Left renal pelvis (tissue), 4 donors: Measurements from ENCODE around the gene SRP9. TPM values are rescaled to one million over a fixed set of nuclear protein-coding genes. Genes with fewer than 3 reads are reported as not detected.
"Not testable (repeated sequence)": the region's sequence is repeated elsewhere in the genome, so short reads cannot be mapped to it uniquely, and the experiment has no call there.

Experiments
- DNase-seq, 4 donors: peaks; one replicate each; pipeline ENCODE4 v3.0.0-alpha.2; 2013; ENCODE audit warnings: low read depth in 4 of 4, low spot score in 3 of 4
- polyA plus RNA-seq, 4 donors: library from polyadenylated mRNA; unstranded; fragments of 120-200 nt; gene quantifications; one replicate each; pipeline ENCODE4 v1.2.1, GENCODE V29; 2013; ENCODE audit not compliant: insufficient read length in 4 of 4

Gene SRP9
- polyA plus RNA-seq, 4 donors, result 328 to 570 (median 426) TPM

DNA sequence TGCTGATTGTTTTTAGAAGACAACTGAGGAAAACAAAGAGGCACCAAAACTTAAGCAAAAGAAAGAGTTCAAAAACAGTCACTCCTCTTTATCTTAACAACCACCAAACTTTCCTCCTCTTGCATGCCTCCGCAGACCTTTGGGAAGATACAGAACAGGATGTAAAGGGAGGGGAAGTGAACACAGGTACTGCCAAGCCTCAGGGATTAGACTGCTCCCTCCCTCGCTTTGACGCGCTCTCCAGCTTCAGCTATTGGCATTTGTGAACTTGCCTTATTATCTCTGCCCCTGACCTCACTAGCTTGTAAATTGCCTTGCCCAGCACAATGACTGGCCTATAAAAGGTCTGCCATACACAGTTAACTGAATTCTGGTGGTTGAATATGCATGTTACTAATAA is 4.8 kb upstream of the SRP9 start:
- DNase-seq, result no peak

DNA sequence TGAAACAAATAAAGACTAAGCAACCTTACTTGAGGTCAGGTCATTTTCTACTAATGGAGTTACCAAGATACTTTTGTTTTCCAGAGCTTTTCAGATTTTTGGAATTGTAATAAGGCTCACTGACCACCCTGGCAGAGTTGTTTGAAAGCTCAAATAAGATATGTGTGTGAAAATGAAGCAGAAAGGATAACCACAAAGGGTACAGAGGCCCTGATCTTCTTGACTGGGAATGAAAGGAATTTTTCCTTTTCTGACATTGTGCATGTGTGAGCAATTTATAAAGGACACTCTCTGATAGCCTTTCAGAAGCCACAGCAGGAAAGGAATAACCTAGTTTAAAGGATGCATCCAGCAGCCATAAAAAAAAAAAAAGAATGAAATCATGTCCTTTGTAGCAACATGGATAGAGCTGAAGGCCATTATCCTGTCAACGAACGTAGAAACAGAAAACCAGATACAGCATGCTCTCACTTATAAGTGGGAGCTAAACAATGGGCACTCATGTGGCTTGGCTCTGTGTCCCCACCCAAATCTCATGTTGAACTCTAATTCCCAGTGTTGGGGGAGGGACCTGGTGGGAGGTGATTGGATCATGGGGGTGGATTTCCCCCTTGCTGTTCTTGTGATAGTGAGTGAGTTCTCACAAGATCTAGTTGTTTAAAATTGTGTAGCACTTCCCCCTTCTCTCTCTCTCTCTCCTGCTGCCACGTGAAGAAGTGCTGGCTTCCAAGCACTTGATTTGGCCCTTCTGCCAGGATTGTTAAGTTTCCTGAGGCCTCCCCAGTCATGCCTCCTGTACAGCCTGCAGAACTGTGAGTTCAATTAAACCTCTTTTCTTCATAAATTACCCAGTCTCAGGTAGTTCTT is 3.1 kb upstream of the SRP9 start:
- DNase-seq, result no peak

DNA sequence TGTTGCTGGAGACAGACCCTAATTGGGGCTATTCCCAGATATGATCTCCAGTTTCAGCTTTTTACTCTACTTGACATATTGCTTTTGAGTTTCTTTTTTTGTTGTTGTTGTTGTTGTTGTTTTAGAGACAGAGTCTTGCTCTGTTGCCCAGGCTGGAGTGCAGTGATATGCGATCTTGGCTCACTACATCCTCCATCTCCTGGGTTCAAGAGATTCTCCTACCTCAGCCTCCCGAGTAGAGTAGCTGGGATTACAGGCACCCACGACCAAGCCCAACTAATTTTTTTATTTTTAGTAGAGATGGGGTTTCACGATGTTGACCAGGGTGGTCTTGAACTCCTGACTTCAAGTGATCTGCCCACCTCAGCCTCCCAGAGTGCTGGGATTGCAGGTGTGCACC is 1.3 kb upstream of the SRP9 start:
- DNase-seq, result no peak

DNA sequence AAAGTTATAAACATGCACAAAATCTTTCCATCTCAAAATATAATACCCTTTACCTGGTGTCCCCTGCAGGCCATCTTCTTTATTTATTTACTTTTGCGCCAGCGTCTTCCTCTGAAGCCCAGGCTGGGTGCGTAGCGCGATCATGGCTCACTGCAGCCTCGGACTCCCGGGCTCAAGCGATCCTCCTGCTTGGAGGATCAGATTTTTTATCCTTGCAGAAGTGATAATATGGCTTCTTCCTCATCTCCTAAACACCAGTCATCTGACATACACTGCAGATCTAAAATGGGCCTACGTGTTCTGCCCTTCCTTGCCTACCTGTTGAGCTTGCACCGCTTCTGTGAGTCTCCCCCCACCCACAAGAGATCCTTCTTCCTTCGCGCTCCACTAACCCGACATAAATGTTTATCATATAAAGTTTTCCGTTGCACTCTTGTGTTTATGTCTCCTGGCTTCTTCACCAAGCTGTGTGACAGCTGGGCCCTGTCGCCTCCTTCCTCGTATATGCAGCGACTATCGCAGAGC is 506 bp upstream of the SRP9 start:
- DNase-seq, result peak in 1 of 4 donors; percentile 72

DNA sequence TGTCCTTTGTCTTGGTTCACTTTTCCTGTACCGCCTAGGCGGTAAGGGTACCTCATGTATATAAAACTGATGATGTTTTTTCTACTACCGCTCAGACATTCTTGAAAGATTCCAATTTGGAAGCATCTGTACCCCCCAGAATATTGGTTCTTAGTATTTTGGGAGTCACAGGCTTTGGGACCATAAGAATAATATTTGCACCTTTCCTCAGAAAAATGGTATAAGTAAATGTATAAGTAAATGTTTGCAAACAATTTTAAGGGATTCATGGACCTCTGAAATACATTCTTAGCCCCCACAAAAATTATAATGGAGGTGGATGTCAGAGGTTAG is 677 bp downstream of the SRP9 start:
- DNase-seq, result no peak

DNA sequence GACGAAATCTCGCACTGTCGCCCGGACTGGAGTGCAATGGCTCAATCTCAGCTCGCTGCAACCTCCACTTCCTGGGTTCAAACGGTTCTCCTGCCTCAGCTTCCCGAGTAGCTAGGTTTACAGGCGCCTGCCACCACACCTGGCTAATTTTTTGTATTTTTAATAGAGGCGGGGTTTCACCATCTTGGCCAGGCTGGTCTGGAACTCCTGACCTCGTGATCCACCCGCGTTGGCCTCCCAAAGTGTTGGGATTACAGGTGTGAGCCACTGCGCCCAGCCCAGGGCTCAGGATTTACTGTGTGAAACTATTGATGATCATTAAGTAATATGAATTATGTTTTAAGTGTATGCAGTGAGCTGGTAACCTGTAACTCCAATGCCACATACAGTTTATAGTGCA is 1.5 kb downstream of the SRP9 start:
- DNase-seq, result not testable (repeated sequence)

DNA sequence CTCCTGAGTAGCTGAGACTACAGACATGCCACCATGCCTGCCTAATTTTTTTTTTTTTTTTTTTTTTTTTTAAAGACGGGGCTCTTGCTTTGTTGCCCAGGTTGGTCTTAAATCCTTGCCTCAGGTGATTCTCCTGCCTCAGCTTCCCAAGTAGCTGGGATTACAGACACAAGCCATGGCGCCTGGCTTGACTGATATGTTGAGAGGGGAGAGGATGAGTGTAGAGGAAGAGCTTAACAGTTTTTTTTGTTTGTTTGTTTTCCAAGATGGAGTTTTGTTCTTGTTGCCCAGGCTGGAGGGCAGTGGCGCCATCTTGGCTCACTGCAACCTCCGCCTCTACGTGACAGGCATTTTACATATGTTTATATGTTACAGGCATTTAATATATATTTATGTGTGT is 2.5 kb downstream of the SRP9 start:
- DNase-seq, result no peak

DNA sequence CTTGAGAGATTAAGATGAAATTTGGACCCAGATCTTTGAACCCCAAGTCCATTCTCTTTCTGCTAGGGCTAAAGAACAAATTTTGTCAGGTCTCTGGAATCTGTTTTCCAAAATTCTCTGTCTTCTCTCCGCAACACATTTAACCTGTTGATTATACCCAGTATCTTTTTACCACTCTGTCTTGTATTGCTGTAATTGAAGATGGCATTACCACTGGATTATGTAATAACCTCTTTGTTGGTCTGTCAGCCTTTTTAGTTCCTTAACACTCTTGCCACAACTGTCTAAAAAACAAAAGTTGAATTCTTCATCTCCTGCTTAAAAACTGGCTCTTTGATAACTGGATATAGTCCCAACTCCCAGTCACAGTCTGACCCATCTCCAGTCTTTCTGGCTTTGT is 3.0 kb downstream of the SRP9 start:
- no peak for DNase-seq

DNA sequence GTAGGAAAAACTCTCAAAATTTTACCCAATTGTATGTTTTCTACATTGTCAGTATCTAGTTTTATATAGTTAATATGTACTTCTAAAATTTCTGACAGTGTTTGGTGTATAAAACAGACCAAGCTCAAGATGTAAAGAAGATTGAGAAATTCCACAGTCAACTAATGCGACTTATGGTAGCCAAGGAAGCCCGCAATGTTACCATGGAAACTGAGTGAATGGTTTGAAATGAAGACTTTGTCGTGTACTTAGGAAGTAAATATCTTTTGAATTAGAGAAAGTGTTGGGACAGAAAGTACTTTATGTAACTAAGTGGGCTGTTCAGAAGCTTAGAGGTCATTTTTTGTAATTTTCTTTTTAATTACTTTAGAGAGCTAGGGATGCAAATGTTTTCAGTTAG is 11.5 kb downstream of the SRP9 start:
- DNase-seq, result not testable (repeated sequence)

DNA sequence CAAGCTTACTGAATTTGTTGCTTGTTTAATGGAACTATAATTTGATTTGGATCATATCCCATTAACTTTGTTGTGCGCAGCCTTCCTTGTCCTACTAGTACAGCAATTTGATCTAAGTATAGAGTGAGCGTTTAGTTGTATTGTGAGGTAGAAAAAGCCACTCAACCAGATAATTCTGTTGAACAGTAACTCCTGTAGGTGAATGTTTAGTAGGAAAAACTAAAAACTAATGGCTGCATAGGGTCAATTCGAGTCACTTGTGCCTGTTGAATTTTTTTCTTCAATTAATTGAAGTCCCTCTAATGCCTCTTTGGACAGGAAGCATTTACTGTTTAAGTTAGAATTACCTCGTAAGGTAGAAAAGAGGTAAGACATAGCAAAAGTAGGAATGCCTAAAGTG is 17.3 kb downstream of the SRP9 start:
- no peak for DNase-seq

DNA sequence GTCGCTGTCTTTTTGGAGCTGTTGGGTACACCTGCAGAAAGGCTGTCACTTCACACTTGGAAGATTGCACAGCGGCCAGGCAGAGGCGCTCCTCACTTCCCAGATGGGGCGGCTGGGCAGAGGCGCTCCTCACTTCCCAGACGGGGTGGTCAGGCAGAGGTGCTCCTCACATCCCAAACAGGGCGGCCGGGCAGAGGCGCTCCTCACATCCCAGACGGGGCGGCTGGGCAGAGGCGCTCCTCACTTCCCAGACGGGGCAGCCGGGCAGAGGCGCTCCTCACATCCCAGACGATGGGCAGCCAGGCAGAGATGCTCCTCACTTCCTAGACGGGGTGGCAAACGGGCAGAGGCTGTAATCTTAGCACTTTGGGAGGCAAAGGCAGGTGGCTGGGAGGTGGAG is 18.5 kb downstream of the SRP9 start:
- not testable (repeated sequence) for DNase-seq

DNA sequence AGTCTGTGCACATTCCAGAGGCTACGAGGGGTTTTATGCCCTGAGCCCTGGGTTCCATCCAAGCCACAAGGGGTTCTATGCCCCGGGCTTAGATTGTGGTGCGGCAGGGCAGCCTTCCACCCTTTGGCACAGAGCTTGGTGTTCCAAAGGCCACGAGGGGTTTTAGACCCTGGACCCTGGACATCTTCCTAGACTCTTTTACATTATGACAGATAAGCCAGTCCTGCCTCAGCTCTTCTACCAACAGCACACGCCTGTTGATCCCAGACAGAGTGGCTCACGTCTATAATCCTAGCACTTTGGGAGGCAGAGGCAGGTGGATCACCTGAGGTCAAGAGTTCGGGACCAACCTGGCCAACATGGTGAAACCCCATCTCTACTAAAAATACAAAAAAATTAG is 23.5 kb downstream of the SRP9 start:
- not testable (repeated sequence) for DNase-seq

DNA sequence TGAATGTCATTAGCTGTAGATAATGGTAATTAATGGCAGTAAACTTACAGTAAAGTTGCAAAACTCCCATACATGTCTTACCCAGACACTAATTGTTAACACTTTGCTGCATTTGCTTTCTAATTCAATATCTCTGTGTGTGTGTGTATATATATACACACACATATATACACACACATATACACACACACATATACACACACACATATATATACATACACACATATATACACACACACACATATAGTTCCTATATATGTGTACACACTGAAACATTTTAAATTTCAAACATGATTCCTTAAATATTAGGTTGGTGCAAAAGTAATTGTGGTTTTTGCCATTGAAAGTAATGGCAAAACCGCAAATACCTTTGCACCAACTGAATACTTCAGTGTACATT is 28.6 kb downstream of the SRP9 start:
- DNase-seq, result no peak

DNA sequence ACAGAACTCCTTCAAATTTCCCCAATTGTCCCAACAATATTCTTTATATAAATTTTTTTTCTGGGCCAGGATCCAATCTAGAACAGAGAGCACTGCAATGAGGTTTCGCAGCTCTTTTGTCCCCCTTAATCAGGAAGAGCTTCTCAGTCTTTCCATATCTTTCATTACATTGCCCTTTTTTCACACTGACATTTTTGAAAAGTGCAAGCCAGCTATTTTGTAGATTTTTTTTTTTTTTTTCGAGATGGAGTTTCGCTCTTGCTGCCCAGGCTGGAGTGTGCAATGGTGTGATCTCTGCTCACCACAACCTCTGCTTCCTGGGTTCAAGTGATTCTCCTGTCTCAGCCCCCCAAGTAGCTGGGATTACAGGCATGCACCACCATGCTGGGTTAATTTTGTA is 29.1 kb downstream of the SRP9 start:
- not testable (repeated sequence) for DNase-seq

DNA sequence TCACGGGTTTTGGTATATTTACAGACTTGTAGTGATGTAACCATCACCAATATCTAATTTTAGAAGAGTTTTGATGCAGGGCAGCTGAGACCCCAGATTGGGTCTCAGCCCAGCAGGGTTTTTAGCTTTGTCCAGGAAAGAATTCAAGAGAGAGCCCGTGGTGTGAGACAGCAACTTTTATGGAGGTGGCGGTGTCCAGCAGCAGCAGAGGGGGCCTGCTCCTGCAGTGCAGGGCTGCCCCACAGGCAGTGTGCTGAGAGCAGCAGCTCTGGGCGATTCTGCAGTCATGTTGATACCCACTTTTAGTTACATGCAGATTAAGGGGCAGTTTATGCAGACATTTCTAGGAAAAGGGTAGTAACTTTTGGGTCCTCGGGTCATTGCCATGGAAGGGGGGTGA is 30.5 kb downstream of the SRP9 start:
- no peak for DNase-seq

DNA sequence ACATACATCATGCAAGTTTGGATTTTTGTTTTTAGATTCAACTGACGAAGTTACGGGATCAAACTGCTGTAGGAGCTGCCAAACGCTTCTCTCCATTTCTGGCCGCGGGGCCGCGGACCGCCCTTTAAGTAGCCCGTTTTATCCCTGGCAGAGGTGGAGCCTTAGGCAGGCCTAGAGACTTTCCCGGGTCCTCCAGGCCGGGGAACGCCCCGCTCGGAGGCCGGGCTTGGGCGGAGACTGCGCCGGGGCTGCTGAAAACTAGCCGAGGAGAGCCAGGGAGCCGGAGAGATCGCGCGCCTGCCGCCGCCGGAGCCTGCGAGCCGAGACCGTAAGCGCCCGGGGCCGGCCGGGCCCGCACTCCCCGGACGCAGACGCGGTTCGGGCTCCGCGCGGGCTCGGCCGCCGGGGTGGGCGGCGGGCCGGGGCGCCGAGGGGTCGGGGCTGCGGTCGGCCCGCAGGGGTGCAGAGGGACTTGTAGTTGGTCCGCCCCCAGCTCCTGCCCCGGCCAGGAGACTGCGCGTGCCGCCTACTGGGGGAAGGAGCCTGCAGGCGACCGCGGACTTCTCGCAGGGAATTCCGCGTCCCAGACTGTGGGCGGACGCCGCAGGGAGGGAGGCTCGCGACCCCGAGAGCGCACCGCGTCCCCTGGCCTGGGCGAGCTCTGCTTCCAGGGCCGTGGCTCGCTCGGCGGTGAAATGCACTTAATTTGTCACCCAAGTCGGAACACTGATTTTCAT is 32.4 kb downstream of the SRP9 start, which contains the start of gene EPHX1:
TSS of gene EPHX1 (plus strand) at position 283 of the 737 bp plus-strand sequence. CDS start 18,606 bp downstream, outside the sequence.
- peak in 2 of 4 donors; percentile 69 to 75 for DNase-seq

DNA sequence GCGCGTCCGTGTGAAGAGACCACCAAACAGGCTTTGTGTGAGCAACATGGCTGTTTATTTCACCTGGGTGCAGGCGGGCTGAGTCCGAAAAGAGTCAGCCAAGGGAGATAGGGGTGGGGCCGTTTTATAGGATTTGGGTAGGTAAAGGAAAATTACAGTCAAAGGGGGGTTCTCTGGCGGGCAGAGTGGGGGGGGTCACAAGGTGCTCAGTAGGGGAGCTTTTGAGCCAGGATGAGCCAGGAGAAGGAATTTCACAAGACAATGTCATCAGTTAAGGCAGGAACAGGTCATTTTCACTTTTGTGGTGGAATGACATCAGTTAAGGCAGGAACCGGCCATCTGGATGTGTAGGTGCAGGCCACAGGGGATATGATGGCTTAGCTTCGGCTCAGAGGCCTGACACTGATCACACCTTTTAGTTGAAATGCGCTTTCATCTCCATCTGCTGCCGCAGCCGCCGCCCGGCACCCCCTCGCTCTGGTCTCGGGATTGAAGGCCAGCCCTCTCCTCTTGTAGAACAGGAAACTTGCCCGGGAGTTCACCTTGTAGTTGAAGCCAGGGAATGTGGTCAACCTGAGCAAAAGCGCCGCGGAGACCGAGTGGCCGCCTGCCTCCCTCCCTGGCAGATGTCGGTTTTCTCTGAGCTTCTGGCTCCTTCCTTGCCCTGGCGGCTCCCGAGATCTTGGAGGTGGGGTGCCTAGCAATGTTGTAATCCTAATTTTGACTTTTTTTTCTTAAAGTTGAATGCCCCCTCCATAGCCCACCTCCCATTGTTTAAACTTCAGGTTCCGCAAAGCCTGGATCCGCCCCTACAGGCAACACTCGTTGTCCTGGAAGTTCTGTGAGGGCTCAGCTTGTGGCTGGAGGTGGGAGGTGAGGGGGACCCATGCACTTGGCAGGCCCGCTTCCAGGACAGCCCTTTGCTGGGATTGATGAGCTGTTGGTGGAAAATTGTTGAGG is 33.2 kb downstream of the SRP9 start:
- DNase-seq, result not testable (repeated sequence)

DNA sequence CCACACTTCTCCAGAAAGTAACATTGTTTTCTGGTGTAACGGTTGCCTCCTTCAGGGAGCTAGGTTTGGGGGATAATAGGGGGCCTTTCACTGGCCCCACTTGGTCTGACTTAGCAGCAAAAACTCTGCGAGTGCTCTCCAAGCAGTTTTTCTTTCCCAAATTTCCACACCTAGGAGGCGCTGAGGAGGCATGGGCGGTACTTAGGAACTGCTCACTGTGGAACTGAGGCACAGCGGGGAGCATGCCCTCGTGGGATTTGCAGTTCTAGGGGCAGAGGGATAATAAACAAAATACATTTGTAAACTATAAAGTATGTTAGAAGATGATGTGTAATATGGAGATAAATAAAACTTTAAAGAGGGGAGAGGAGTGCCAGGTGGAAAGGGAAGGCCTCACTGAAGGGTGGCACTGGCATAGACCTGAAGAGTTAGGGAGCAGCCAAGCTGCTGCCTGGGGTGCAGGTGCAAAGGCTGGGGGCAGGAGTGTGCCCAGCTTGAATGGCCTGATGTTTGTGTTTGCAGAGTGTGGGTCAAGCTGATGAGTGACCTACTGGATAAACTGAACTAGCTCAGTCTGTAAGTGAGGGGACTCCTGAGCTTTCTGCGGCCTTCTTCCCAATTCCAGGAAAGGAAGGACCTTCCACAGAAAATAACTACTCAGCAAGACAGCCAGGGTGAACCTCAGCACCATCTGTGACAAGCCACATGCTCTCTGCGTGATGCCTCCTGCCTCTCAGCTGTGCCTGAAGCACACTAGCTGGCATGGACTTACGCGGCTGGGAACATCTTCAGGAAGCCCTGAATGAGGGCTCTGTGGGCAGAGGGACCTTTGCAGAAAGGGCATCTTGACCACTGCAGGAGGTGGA is 34.2 kb downstream of the SRP9 start:
- DNase-seq, result no peak

DNA sequence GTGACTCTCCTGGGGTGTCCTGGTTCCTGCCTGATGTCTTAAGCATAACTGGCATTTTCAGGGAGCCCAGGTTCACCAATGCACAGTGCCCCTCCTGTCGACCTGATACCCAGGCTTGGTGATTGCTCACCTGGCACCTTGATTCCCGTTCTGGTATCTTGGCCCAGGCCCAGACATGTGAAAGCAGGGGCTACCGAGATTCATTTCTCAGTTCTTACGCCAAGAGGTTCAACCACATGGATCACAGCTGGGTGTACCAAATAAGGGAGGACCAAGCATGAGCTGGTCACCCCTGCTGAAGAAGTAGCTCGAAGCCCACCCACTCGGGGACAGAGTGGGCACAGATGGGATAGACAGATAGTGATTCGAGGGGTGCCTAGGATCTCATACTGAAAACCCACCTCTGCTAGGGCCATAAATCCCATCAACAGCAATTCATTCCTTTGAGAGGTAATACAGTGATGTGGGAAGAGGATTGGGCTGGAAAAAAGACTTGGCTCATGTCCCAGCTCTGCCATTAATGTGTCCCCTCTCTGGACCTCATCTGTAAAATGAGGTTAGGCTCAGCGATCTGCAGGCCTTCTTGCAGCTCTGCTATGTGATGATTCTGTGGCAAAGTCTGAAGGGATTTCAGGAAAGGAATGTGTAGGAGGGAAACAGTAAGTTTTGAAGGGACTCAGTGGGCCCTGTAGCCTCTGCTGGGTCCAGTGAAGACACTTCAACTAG is 35.0 kb downstream of the SRP9 start:
- DNase-seq, result no peak
